HEK293T (cell line): ENCODE results near the gene STAG1.

Source experiments
- ARNT ChIP-seq: fragments of 450-650 bp; IDR thresholded peaks from 2 replicates; pipeline ENCODE4 v1.6.1; 2017; ENCODE audit warnings: mild to moderate bottlenecking
- BHLHE40 ChIP-seq: fragments of 450-650 bp; IDR thresholded peaks from 2 replicates; pipeline ENCODE4 v1.6.1; 2016; ENCODE audit warnings: mild to moderate bottlenecking, moderate library complexity, borderline replicate concordance
- CTBP1 ChIP-seq: fragments of 450-650 bp; IDR thresholded peaks from 2 replicates; pipeline ENCODE4 v1.6.1; 2016; ENCODE audit warnings: borderline replicate concordance
- FOXK2 ChIP-seq: fragments of 450-650 bp; IDR thresholded peaks from 2 replicates; pipeline ENCODE4 v1.6.1; 2016; ENCODE audit warnings: mild to moderate bottlenecking
- FOXM1 ChIP-seq: fragments of 450-650 bp; IDR thresholded peaks from 2 replicates; pipeline ENCODE4 v1.6.1; 2017; ENCODE audit warnings: mild to moderate bottlenecking, borderline replicate concordance
- HDGF ChIP-seq: fragments of 450-650 bp; IDR thresholded peaks from 2 replicates; pipeline ENCODE4 v1.6.1; 2017; ENCODE audit warnings: antibody characterized with exemption, borderline replicate concordance
- LEF1 ChIP-seq: fragments of 450-650 bp; IDR thresholded peaks from 2 replicates; pipeline ENCODE4 v1.6.1; 2017; ENCODE audit warnings: mild to moderate bottlenecking, borderline replicate concordance
- NFRKB ChIP-seq: fragments of 450-650 bp; IDR thresholded peaks from 2 replicates; pipeline ENCODE4 v1.6.1; 2016; ENCODE audit warnings: mild to moderate bottlenecking, moderate library complexity
- SUZ12 ChIP-seq: fragments of 450-650 bp; IDR thresholded peaks from 2 replicates; pipeline ENCODE4 v1.6.1; 2016; ENCODE audit warnings: mild to moderate bottlenecking

DNA sequence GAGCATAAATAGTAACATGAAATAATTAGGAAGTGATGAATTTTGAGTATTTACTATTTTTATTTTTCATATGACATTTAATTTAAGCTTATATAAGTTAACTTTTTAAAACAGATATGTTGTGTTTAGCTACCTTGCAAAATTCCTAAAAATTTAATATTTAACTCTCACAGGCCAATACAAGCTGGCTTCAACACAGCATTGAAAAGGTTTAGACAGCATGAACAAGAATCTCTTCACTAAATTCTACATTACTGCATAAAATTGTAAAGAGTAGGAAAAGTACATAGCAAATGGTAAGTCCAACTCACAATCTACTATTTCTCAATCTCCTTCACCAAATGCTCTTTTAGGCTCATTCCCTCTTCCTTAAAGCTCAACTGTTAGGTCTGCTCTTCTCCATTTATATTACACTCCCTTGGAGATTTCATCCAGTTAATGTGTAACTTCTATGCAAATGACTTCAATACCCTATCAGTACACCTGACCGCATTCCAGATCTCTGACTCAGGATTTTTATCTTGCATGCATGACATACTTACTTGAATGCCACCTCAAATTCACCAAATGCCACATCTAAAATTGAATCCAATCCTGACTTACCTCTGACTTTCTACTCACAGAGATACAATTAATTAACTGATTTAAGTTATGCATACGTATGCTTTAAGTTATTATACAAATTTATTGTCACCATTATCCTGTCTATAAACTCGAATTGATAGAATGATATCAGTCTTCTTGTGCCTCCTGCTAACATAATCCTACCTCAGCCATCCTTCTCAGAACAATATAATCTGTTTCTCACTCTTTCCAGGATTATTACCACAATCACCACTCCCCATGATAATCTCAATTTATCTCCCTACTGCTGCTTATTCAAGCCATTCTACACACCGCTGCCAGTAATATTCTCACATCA is 127.0 kb downstream of the STAG1 start:
- TF ChIP-seq NFRKB (no peak), HDGF (no peak), FOXM1 (no peak), ARNT (no peak), LEF1 (no peak), CTBP1 (no peak), BHLHE40 (no peak), FOXK2 (no peak), SUZ12 (no peak)
